H9 (cell line): ENCODE measurements around the gene ZNF860. TPM values are rescaled to one million over a fixed set of nuclear protein-coding genes. Genes with fewer than 3 reads are reported as not detected.

ENCODE experiments used
- DNase-seq: peaks from one replicate; pipeline ENCODE4 v3.0.0-alpha.2; 2017
- H2AFZ ChIP-seq: one replicate; pipeline ENCODE4 v1.6.1; 2013; ENCODE audit warnings: mild to moderate bottlenecking, low read length, control low read depth, moderate library complexity
- H2AK5ac ChIP-seq: 2 replicates; pipeline ENCODE4 v1.6.1; 2013; ENCODE audit warnings: low read length, control low read depth, mixed read lengths; ENCODE audit not compliant: insufficient read length
- H2BK120ac ChIP-seq: one replicate; pipeline ENCODE4 v1.6.1; 2013; ENCODE audit warnings: low read depth, mild to moderate bottlenecking, low read length, control low read depth, inconsistent platforms; ENCODE audit not compliant: poor library complexity, severe bottlenecking
- H2BK12ac ChIP-seq: 2 replicates; pipeline ENCODE4 v1.6.1; 2013; ENCODE audit warnings: low read length, control low read depth, mixed read lengths, low read depth; ENCODE audit not compliant: insufficient read length
- H2BK15ac ChIP-seq: 2 replicates; pipeline ENCODE4 v1.6.1; 2013; ENCODE audit warnings: low read depth, low read length, control low read depth
- H2BK20ac ChIP-seq: one replicate; pipeline ENCODE4 v1.6.1; 2013; ENCODE audit warnings: low read depth, mild to moderate bottlenecking, low read length, control low read depth, inconsistent platforms; ENCODE audit not compliant: poor library complexity, severe bottlenecking
- H2BK5ac ChIP-seq: 2 replicates; pipeline ENCODE4 v1.6.1; 2013; ENCODE audit warnings: low read length, control low read depth, mixed read lengths; ENCODE audit not compliant: insufficient read length
- H3K14ac ChIP-seq: 2 replicates; pipeline ENCODE4 v1.6.1; 2013; ENCODE audit warnings: low read length, control low read depth; ENCODE audit not compliant: insufficient read depth
- H3K18ac ChIP-seq: 2 replicates; pipeline ENCODE4 v1.6.1; 2013; ENCODE audit warnings: low read depth, mild to moderate bottlenecking, mixed read lengths, low read length, control low read depth; ENCODE audit not compliant: insufficient read length
- H3K23ac ChIP-seq: 2 replicates; pipeline ENCODE4 v1.6.1; 2013; ENCODE audit warnings: low read length, control low read depth, mixed read lengths, low read depth; ENCODE audit not compliant: insufficient read length
- H3K23me2 ChIP-seq: 2 replicates; pipeline ENCODE4 v1.6.1; 2013; ENCODE audit warnings: low read depth, mild to moderate bottlenecking, mixed read lengths, low read length, control low read depth; ENCODE audit not compliant: insufficient read length, poor library complexity, severe bottlenecking
- H3K27ac ChIP-seq: 2 replicates; pipeline ENCODE4 v1.5.1; 2013; ENCODE audit warnings: low read length, control low read depth, mixed read lengths, low read depth; ENCODE audit not compliant: insufficient read length
- H3K27me3 ChIP-seq: 2 replicates; pipeline ENCODE4 v1.6.1; 2013; ENCODE audit warnings: low read length, control low read depth, inconsistent platforms; ENCODE audit not compliant: insufficient read depth
- H3K4ac ChIP-seq: 2 replicates; pipeline ENCODE4 v1.6.1; 2013; ENCODE audit warnings: low read depth, mild to moderate bottlenecking, control low read depth, inconsistent platforms, low read length, moderate library complexity
- H3K4me1 ChIP-seq: 2 replicates; pipeline ENCODE4 v1.6.1; 2013; ENCODE audit warnings: low read length, control low read depth, inconsistent platforms; ENCODE audit not compliant: insufficient read depth
- H3K4me2 ChIP-seq: 2 replicates; pipeline ENCODE4 v1.6.1; 2013; ENCODE audit warnings: low read length, control low read depth, mixed read lengths; ENCODE audit not compliant: insufficient read length, insufficient read depth
- H3K56ac ChIP-seq: 2 replicates; pipeline ENCODE4 v1.6.1; 2013; ENCODE audit warnings: low read depth, mild to moderate bottlenecking, mixed read lengths, low read length, control low read depth; ENCODE audit not compliant: insufficient read length
- H3K79me1 ChIP-seq: 2 replicates; pipeline ENCODE4 v1.6.1; 2013; ENCODE audit warnings: low read depth, mild to moderate bottlenecking, moderate library complexity, low read length, control low read depth, inconsistent platforms; ENCODE audit not compliant: insufficient read depth, poor library complexity, severe bottlenecking
- H3K79me2 ChIP-seq: 2 replicates; pipeline ENCODE4 v1.6.1; 2013; ENCODE audit warnings: low read length, control low read depth, inconsistent platforms; ENCODE audit not compliant: insufficient read depth
- H3K9ac ChIP-seq: 2 replicates; pipeline ENCODE4 v1.6.1; 2013; ENCODE audit warnings: low read length, control low read depth, mixed read lengths; ENCODE audit not compliant: insufficient read length; ENCODE audit errors: extremely low read depth
- H3K9me3 ChIP-seq: one replicate; pipeline ENCODE4 v1.6.1; 2013; ENCODE audit warnings: low read depth, low read length, inconsistent platforms; ENCODE audit not compliant: control insufficient read depth
- H3T11ph ChIP-seq: one replicate; pipeline ENCODE4 v1.6.1; 2013; ENCODE audit warnings: mild to moderate bottlenecking, low read length, control low read depth, inconsistent platforms
- H4K20me1 ChIP-seq: one replicate; pipeline ENCODE4 v1.6.1; 2013; ENCODE audit not compliant: control insufficient read depth, insufficient read length, insufficient read depth
- H4K5ac ChIP-seq: 2 replicates; pipeline ENCODE4 v1.6.1; 2013; ENCODE audit warnings: low read depth, mild to moderate bottlenecking, mixed read lengths, low read length, control low read depth; ENCODE audit not compliant: insufficient read length
- H4K8ac ChIP-seq: replicated peaks from 2 replicates; pipeline ENCODE4 v1.6.1; 2013; ENCODE audit warnings: low read length, control low read depth, mixed read lengths, low read depth; ENCODE audit not compliant: insufficient read length
- H4K91ac ChIP-seq: 2 replicates; pipeline ENCODE4 v1.6.1; 2013; ENCODE audit warnings: low read depth, mild to moderate bottlenecking, moderate library complexity, mixed read lengths, low read length, control low read depth; ENCODE audit not compliant: insufficient read length
- H3K27ac Mint-ChIP-seq, 3 experiments: 2 replicates in 2 of 3; 3 replicates in 1 of 3; pipeline ENCODE4 v1.8.0; 2020 to 2021; ENCODE audit warnings: mixed read lengths in 3 of 3, mild to moderate bottlenecking in 1 of 3, moderate library complexity in 1 of 3
- H3K27me3 Mint-ChIP-seq: 2 replicates; pipeline ENCODE4 v1.8.0; 2021; ENCODE audit warnings: low read depth, mild to moderate bottlenecking, moderate library complexity, mixed read lengths
- H3K36me3 Mint-ChIP-seq, 3 experiments: 2 replicates in 2 of 3; 3 replicates in 1 of 3; pipeline ENCODE4 v1.8.0; 2020 to 2021; ENCODE audit warnings: low read depth in 3 of 3, mixed read lengths in 3 of 3; ENCODE audit not compliant: insufficient read depth in 1 of 3
- H3K4me1 Mint-ChIP-seq, 2 experiments: 2 replicates each; pipeline ENCODE4 v1.8.0; 2020; ENCODE audit warnings: mixed read lengths in 2 of 2
- H3K4me3 Mint-ChIP-seq, 2 experiments: 2 replicates in 1 of 2; 3 replicates in 1 of 2; pipeline ENCODE4 v1.8.0; 2020 to 2021; ENCODE audit warnings: mild to moderate bottlenecking in 2 of 2, mixed read lengths in 2 of 2, moderate library complexity in 1 of 2
- H3K9me3 Mint-ChIP-seq, 2 experiments: 2 replicates in 1 of 2; 3 replicates in 1 of 2; pipeline ENCODE4 v1.8.0; 2020; ENCODE audit warnings: mild to moderate bottlenecking in 2 of 2, mixed read lengths in 2 of 2, moderate library complexity in 1 of 2
- CTCF ChIP-seq: fragments of 200-600 bp; sonication (generic); conservative IDR thresholded peaks from 3 replicates; pipeline ENCODE4 v1.8.0; 2021; ENCODE audit warnings: antibody characterized with exemption, mild to moderate bottlenecking
- WGBS: extraction: QIAGEN DNeasy Blood & Tissue Kit; methylation state at CpG from one replicate; pipeline ENCODE4 v1.1.7; 2013; ENCODE audit warnings: missing lambda C conversion rate, low lambda C conversion rate, mixed read lengths; ENCODE audit not compliant: insufficient read length; ENCODE audit errors: extremely low coverage; 5-methylcytosine and 5-hydroxymethylcytosine counted together
- total RNA-seq: library from RNA; stranded (reverse); gene quantifications from 2 replicates; pipeline ENCODE4 v1.2.1, GENCODE V29; 2021

ZNF860 gene
- total RNA-seq, 1 experiment from 2014 or later: 2.6 TPM

- no CpG with 5 or more reads among the region's 4 CpGs for whole genome bisulfite sequencing
- H3K27ac Mint-ChIP-seq: peak overlapping the region; percentile 11 to 81 (median 41); a peak in 4 of 7 replicates
- H3K27ac ChIP-seq: no peak overlapping the region
Measured at GRCh38 chr3:31952205-31952604, 29.3 kb upstream of the ZNF860 start.

More at GRCh38 chr3:31952205-31952604, 29.3 kb upstream of the ZNF860 start:
- no peak for TF ChIP-seq CTCF
- Histone ChIP-seq H2BK120ac (no peak overlapping the region), H2BK12ac (no peak overlapping the region), H4K5ac (no peak overlapping the region), H2AK5ac (no peak overlapping the region), H2AFZ (no peak overlapping the region), H3K4me2 (no peak overlapping the region), H3T11ph (no peak overlapping the region), H3K23me2 (no peaks in the 10 kb centered on the region), H3K79me2 (peaks cover 58% of the 10 kb centered on the region), H3K4ac (no peak overlapping the region), H2BK5ac (no peak overlapping the region), H3K9me3 (peaks cover 11% of the 10 kb centered on the region), H4K8ac (no peak overlapping the region), H3K14ac (no peak overlapping the region), H2BK20ac (no peak overlapping the region), H4K20me1 (no peaks in the 10 kb centered on the region), H4K91ac (no peak overlapping the region), H3K9ac (no peak overlapping the region), H3K23ac (no peak overlapping the region), H2BK15ac (no peak overlapping the region), H3K4me1 (peaks cover 11% of the 10 kb centered on the region), H3K18ac (no peak overlapping the region), H3K79me1 (no peaks in the 10 kb centered on the region), H3K56ac (no peak overlapping the region), H3K27me3 (no peaks in the 10 kb centered on the region)
- H3K36me3 Mint-ChIP-seq: peaks cover 40 to 54% (median 46%) of the 10 kb centered on the region in 3 experiments
- H3K4me3 Mint-ChIP-seq: no peak overlapping the region; a peak in 1 of 5 replicates
- H3K27me3 Mint-ChIP-seq: no peaks in the 10 kb centered on the region
- no peak for DNase-seq
- peaks cover 29 to 35% of the 10 kb centered on the region in 2 experiments for H3K9me3 Mint-ChIP-seq
- peaks cover 37 to 39% of the 10 kb centered on the region in 2 experiments for H3K4me1 Mint-ChIP-seq
